HEK293T (cell line): ENCODE data around the gene EXTL1.

Experiments used
- ARNT ChIP-seq: fragments of 450-650 bp; IDR thresholded peaks from 2 replicates; pipeline ENCODE4 v1.6.1; 2017; ENCODE audit warnings: mild to moderate bottlenecking
- BHLHE40 ChIP-seq: fragments of 450-650 bp; IDR thresholded peaks from 2 replicates; pipeline ENCODE4 v1.6.1; 2016; ENCODE audit warnings: mild to moderate bottlenecking, moderate library complexity, borderline replicate concordance
- ELF4 ChIP-seq: fragments of 450-650 bp; IDR thresholded peaks from 2 replicates; pipeline ENCODE4 v1.6.1; 2017; ENCODE audit warnings: antibody characterized with exemption
- FOXA1 ChIP-seq: fragments of 450-650 bp; IDR thresholded peaks from 2 replicates; pipeline ENCODE4 v1.6.1; 2016; ENCODE audit warnings: mild to moderate bottlenecking
- FOXK2 ChIP-seq: fragments of 450-650 bp; IDR thresholded peaks from 2 replicates; pipeline ENCODE4 v1.6.1; 2016; ENCODE audit warnings: mild to moderate bottlenecking
- FOXM1 ChIP-seq: fragments of 450-650 bp; IDR thresholded peaks from 2 replicates; pipeline ENCODE4 v1.6.1; 2017; ENCODE audit warnings: mild to moderate bottlenecking, borderline replicate concordance
- HDGF ChIP-seq: fragments of 450-650 bp; IDR thresholded peaks from 2 replicates; pipeline ENCODE4 v1.6.1; 2017; ENCODE audit warnings: antibody characterized with exemption, borderline replicate concordance
- L3MBTL2 ChIP-seq: fragments of 450-650 bp; conservative IDR thresholded peaks from 2 replicates; pipeline ENCODE4 v1.6.1; 2016; ENCODE audit warnings: mild to moderate bottlenecking
- LEF1 ChIP-seq: fragments of 450-650 bp; IDR thresholded peaks from 2 replicates; pipeline ENCODE4 v1.6.1; 2017; ENCODE audit warnings: mild to moderate bottlenecking, borderline replicate concordance
- NFRKB ChIP-seq: fragments of 450-650 bp; IDR thresholded peaks from 2 replicates; pipeline ENCODE4 v1.6.1; 2016; ENCODE audit warnings: mild to moderate bottlenecking, moderate library complexity
- SP1 ChIP-seq: fragments of 450-650 bp; IDR thresholded peaks from 2 replicates; pipeline ENCODE4 v1.6.1; 2017
- TARDBP ChIP-seq: fragments of 450-650 bp; IDR thresholded peaks from 2 replicates; pipeline ENCODE4 v1.6.1; 2016
- TF ChIP-seq, protein P1 (sequence below): fragments of 450-650 bp; IDR thresholded peaks from 2 replicates; pipeline ENCODE4 v1.6.1; 2016

- TF ChIP-seq, protein P1, sequence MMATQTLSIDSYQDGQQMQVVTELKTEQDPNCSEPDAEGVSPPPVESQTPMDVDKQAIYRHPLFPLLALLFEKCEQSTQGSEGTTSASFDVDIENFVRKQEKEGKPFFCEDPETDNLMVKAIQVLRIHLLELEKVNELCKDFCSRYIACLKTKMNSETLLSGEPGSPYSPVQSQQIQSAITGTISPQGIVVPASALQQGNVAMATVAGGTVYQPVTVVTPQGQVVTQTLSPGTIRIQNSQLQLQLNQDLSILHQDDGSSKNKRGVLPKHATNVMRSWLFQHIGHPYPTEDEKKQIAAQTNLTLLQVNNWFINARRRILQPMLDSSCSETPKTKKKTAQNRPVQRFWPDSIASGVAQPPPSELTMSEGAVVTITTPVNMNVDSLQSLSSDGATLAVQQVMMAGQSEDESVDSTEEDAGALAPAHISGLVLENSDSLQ = no peak
- no peak for TF ChIP-seq FOXM1
- no peak for TF ChIP-seq BHLHE40
- no peak for TF ChIP-seq HDGF
- no peak for TF ChIP-seq NFRKB
- no peak for TF ChIP-seq ELF4
- no peak for TF ChIP-seq FOXA1
- TF ChIP-seq FOXK2 = no peak
- TF ChIP-seq SP1 = no peak
- TF ChIP-seq ARNT = no peak
- TF ChIP-seq L3MBTL2 = no peak
- no peak for TF ChIP-seq TARDBP
- TF ChIP-seq LEF1 = no peak
Observed at GRCh38 chr1:25992689-25993171, 28.8 kb upstream of the EXTL1 start.
